GM21737 (cell line): ENCODE data around the gene TEDC1.

Source experiments
- ATAC-seq: cut with Tn5 transposase; IDR thresholded peaks from one replicate; pipeline ENCODE4 v1.9.1; 2021; ENCODE audit warnings: mild to moderate bottlenecking, moderate library complexity; ENCODE audit not compliant: unreplicated experiment

TEDC1 gene

GRCh38 chr14:105490572-105491365 is at the start of gene TEDC1:
Gene TEDC1, plus strand, starts transcription at chr14:105491246. Its CDS starts 130 bp downstream, at chr14:105491376.
- ATAC-seq = peak; percentile 55

DNA sequence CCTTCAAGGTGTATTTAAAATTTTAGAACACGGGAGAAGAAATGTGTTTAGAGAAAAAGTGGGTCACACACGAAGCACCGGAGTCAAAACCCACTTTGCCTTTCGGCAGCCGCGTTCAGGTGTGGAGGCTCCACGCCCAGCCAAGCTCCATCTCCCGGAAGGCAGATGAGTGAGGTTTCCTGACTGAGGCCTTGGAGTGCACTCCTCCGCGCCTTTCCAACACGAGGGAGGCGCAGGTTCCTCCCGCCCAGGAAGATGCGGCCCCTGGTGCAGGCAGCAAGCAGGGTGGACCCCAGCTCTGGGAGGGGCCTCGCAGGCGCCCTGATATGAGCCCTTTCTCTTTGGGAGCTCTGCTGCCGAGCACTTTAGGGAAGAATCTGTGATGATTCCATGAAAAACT is 48.9 kb upstream of the TEDC1 start:
- ATAC-seq = no peak

GRCh38 chr14:105442834-105443233 is 48.2 kb upstream of the TEDC1 start:
- no peak for ATAC-seq

GRCh38 chr14:105444859-105445258 is 46.2 kb upstream of the TEDC1 start:
- ATAC-seq = no peak

DNA sequence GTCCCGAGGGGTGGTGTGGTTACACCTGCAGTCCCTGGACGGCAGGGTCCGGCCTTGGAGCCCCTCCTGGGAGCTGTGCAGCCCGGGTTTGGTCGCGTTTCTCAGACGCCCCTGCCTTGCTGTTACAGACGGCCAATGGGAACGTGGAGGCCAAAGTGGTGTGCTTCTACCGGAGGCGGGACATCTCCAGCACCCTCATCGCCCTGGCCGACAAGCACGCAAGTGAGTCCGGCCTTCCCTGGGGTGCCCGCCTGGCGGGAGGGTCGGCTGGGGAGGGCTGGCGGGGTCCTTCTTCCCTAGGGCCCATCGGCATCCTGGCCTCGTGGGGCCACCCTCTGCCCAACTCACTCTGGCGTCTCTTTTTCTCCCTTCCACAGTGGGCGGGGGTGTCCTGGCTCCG is 45.8 kb upstream of the TEDC1 start:
- no peak for ATAC-seq

DNA sequence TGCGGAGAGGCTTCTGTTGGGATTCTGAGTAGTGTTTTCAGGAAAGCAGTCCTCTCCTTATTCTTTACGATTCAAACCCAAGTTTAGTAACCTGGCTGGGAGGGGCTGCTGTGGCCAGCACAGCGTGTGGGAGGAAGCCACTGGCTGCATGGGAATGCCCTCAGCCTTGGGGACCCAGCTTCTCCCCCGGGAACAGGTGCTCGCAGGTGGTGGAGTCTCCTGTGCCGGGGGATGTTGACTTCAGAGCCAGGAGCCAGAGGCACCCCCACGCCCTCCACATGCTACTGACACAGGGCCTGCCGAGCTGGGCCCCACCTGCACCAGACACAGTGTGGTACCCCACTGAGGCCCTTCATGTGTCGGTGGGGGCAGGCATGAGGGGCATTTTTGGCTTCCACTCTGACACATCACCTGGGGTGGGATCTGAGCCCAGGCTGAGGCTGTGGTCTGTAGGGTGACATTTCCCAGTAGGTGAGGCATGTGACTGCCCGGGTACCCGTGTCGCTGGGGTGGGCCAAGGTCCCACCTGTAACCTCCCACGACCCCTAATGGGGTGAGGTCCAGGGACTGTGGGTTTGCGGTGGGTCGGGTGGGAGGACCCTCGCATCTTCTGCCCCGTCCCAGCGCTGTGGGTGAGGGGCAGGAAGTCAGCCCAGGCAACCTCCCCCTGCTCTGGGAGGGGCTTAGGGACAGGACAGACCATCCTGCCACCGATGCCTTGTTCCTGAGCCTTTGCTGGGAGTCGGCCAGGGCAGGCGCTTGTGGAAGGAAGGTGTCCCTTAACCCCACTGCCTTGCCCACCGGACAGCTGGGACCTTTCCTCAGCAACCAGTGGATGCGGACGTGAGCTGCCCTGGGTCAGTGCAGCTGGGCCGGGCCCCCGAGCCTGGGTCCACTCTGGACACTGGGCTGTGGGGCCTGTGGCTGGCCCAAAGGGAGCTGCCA is 44.9 kb upstream of the TEDC1 start:
- no peak for ATAC-seq

- no peak for ATAC-seq
Measured at GRCh38 chr14:105446971-105447370, 44.1 kb upstream of the TEDC1 start.

DNA sequence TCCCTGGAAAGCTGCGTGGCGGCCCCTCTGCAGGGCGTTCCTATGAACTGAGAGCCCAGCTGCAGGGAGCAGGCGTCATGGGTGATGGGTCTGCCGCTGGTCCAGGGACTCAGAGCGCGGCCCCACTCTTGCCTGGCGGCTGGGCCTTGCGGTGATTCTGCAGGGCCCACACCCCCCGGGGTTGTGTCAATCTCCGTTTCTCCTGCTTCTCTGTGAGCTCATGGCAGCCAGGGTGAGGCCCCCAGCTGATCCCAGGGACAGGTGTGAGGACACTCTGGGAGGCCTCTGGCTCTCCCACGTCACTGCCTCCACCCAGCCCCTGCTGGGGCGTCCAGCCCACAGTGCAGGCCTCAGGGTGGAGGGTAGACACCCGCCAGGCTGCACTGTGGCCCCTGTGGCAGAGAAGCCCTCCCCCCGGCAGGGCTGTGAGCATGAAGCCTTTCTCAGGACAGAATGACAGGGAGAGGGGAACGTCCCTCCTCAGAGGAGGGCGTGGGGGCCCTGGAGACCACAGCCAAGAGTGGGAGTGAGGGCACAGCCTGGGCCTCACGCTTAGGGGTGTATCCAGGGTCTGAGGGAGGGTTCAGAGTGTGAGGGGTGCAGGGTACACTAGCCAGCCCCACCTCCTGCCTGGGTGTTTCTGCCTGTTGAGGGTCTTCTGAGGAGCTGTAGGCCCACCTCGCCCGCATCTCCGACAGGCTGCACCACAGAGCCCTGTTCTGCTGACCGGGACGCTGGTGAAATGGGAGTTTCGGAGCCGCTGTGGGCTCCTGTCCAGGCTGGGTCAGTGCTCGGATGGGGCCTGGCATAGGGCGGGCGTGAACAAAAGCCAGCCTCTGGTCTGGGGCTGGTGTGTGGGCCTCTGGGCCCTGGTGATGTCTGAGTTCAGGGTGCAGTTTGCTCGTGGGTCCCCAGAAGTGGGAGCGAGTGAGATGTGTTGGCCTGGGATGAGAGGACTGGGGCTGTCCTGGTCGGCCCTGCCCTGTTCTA is 43.1 kb upstream of the TEDC1 start:
- no peak for ATAC-seq

DNA sequence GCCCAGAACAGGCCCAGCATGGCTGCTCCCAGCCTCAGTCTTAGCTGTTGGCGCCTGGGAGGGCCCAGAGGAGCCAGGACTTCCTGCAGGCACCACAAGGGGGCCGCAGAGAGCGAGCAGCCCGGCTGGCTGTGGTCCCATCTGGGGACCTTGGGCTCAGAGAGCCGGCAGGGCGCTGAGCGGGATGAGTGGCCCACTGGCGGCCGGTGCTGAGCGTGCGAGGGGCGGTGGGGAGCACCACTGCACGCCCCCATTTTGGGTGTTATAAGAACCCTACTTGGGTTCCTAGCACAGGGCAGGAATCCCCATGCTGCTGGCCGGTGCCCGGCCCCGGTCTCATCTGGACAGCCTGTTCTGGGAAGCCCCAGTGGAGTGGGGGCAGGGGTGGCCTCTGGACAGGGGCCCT is 42.3 kb upstream of the TEDC1 start:
- ATAC-seq = no peak

- no peak for ATAC-seq
Measured at GRCh38 chr14:105449276-105450122, 41.5 kb upstream of the TEDC1 start.

DNA sequence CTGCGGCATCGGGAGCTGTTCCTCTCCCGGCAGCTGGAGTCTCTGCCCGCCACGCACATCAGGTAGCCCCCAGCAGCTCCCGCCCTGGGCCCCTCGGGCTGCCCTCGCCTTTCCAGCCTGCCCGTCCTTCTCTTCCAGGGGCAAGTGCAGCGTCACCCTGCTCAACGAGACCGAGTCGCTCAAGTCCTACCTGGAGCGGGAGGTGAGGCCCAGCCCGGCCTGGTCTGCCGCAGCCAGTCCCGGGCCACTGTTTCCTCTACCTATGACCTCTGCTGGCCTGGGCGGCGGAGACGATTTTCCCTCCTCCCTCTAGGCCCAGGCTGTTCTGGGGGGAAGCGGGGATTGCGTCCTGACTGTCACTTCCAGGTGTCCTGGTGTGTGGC is 40.9 kb upstream of the TEDC1 start:
- ATAC-seq = no peak

GRCh38 chr14:105450864-105451720 is 40.0 kb upstream of the TEDC1 start:
- no peak for ATAC-seq

DNA sequence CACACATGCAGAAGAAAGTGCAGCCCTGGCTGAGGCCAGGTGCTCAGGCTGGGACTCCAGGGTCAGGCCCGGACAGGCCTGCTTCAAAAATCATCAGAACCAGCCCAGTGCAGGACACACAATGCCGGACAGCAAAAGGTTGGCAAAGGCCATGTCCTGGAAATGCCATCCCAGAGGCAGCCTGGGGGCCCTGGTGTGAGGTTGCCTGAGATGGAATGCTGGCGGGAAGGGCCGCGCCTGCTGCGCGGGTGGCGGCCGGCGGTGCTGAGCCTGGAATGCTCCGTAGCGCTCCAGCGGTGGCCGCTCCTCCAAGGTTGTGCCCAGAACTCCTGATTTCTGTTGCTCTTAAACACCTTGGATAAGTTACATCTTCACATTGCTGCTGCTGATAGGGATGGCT is 38.1 kb upstream of the TEDC1 start:
- no peak for ATAC-seq

GRCh38 chr14:105453847-105454246 is 37.2 kb upstream of the TEDC1 start:
- ATAC-seq = no peak

- ATAC-seq = no peak
Measured at GRCh38 chr14:105455086-105455640, 35.9 kb upstream of the TEDC1 start.

DNA sequence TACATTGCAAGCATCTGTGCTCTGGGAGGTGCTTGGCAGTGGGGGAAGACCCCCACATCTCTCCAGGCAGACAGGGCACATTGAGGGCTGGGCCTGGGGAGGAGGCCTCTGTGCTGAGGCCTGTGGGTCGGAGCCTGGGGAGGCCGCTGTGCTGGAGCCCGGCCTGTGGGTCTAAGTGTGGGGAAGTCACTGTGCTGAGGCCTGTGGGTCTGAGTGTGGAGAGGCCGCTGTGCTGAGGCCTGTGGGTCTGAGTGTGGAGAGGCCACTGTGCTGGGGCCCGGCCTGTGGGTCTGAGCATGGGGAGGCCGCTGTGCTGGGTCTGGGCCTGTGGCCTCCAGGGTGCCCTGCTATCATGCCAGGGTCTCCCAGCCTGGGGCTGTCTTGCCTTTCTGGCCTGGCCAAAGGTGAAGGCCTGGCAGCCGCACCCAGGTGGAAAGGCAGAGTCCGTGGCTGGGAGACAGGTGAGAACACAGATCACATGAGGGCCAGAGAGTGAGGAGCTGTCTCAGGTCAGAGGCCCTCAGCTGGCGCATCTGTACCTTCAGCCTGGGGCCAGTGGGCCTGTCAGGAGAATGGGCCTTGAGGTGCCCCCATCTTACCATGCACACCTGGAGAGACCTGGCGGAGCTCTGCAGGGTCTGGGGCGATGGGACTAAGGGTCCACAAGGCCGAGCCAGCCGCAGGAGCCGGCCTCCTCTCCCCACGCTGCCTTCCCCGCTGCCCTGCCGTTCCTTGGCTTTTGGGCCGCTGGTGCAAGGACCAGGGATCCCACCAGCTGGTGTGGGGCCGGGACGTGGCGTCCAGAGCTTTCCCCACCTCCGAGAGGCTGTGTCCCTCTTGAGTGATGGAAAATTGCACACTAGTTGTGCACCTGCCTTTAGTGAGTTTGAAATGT is 35.0 kb upstream of the TEDC1 start:
- ATAC-seq = no peak

GRCh38 chr14:105456736-105457617 is 34.1 kb upstream of the TEDC1 start:
- no peak for ATAC-seq
